ENCODE measurements around the gene C1orf74.

- TF ChIP-seq TSHZ2 (CRISPR knock-in tag; IDR thresholded peaks at IDR 0.05) (no peak), BACH2 (CRISPR knock-in tag; IDR thresholded peaks at IDR 0.05; ENCODE audit: borderline replicate concordance) (no peak), ZFP3 (CRISPR knock-in tag; IDR thresholded peaks at IDR 0.05) (no peak), PPARA (CRISPR knock-in tag; IDR thresholded peaks at IDR 0.05; ENCODE audit: borderline replicate concordance) (no peak), ARNTL (CRISPR knock-in tag; IDR thresholded peaks at IDR 0.05; ENCODE audit: borderline replicate concordance, low read depth) (no peak), ZFP30 (CRISPR knock-in tag; IDR thresholded peaks at IDR 0.05) (no peak), CSDC2 (CRISPR knock-in tag; IDR thresholded peaks at IDR 0.05) (no peak), RARB (CRISPR knock-in tag; IDR thresholded peaks at IDR 0.05) (no peak), CREB5 (CRISPR knock-in tag; IDR thresholded peaks at IDR 0.05; ENCODE audit: low read depth) (no peak), ISL1 (CRISPR knock-in tag; IDR thresholded peaks at IDR 0.05) (no peak), TCF4 (CRISPR knock-in tag; IDR thresholded peaks at IDR 0.05; ENCODE audit: borderline replicate concordance) (no peak), OSR1 (CRISPR knock-in tag; IDR thresholded peaks at IDR 0.05) (no peak), CSRNP3 (CRISPR knock-in tag; IDR thresholded peaks at IDR 0.05) (no peak), ZNF70 (CRISPR knock-in tag; IDR thresholded peaks at IDR 0.05) (no peak)
These were observed 6.3 kb downstream of the C1orf74 start for GRCh38 chr1:209778102-209778501.

All from SK-N-SH treated with all-trans-retinoic acid at 6 μM for 48 hours (cell line).